ENCODE results near the gene TBRG4.

TBRG4 gene

DNA sequence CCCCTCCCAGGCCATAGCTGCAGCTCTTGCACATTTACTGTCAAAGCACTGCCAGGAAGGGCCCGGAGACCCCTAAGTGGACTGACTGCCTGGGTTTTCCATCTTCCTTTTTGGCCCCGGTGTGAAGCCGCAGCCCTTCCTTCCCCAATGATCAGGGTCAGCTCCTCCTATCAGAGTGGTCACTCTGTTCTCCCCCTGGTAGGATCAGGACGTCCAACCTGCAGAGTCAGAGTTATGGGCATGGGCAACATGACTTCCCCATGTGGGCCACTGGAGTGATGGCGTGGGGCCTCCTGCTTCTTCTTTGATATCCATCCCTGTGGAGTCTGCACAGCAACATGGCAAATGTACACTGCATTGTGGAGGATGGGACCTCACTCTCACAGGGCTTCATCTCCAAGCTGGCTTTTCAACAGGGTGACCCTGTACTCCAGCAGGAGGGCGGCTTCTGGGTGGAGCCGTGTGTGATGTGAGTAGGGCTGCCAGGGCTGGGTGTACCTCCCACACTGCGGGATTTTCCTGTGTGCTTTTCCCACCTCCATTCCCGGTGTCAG, 39.7 kb upstream of the TBRG4 start:
- Histone ChIP-seq H3K4me3 (ENCODE audit: low read length) (no peak overlapping the region), H4K20me1 (ENCODE audit: control insufficient read depth, insufficient read depth, low read depth, low read length) (no peaks in the 10 kb centered on the region), H3K36me3 (ENCODE audit: control insufficient read depth, low read length) (no peaks in the 10 kb centered on the region), H3K4me2 (ENCODE audit: low read length) (no peak overlapping the region), H3K27me3 (ENCODE audit: control insufficient read depth, low read length) (peaks cover 35% of the 10 kb centered on the region), H3K27ac (ENCODE audit: low read depth, low read length) (no peak overlapping the region), H3K9me3 (ENCODE audit: control insufficient read depth, insufficient read depth, low read length) (no peaks in the 10 kb centered on the region), H3K79me2 (ENCODE audit: control insufficient read depth, low read length) (no peaks in the 10 kb centered on the region), H3K4me1 (ENCODE audit: control insufficient read depth, low read length) (peaks cover 9% of the 10 kb centered on the region), H3K9me2 (replicated peaks; ENCODE audit: control insufficient read depth, low read length) (no peaks in the 10 kb centered on the region), H3F3A (ENCODE audit: control insufficient read depth, insufficient read depth) (no peaks in the 10 kb centered on the region)
- no peak for TF ChIP-seq EZH2phosphoT487 (IDR thresholded peaks at IDR 0.05; ENCODE audit: borderline replicate concordance, low read length)
- TF ChIP-seq, protein P1, sequence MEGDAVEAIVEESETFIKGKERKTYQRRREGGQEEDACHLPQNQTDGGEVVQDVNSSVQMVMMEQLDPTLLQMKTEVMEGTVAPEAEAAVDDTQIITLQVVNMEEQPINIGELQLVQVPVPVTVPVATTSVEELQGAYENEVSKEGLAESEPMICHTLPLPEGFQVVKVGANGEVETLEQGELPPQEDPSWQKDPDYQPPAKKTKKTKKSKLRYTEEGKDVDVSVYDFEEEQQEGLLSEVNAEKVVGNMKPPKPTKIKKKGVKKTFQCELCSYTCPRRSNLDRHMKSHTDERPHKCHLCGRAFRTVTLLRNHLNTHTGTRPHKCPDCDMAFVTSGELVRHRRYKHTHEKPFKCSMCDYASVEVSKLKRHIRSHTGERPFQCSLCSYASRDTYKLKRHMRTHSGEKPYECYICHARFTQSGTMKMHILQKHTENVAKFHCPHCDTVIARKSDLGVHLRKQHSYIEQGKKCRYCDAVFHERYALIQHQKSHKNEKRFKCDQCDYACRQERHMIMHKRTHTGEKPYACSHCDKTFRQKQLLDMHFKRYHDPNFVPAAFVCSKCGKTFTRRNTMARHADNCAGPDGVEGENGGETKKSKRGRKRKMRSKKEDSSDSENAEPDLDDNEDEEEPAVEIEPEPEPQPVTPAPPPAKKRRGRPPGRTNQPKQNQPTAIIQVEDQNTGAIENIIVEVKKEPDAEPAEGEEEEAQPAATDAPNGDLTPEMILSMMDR (IDR thresholded peaks at IDR 0.05; ENCODE audit: low read depth, low read length, poor library complexity, severe bottlenecking), result no peak

DNA sequence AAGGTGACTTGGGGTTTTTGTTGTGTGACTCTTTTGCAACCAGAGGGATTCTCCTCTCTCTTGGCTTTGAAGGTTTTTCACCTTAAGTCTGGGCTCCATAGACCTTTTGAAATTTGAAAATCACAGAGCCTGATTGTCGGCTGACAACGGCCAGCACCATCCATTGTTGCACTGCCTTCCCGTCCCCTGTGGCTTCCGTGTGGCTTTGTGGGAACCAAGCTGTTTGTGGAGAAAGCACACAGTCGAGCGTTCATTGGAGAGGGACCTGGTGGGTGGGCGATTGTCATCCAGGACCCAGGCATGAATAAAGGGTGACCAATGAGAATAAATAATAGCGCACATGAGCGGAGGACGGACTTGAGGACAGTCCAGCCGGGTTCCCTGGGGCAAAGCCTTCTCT, 38.7 kb upstream of the TBRG4 start:
- H4K20me1 ChIP-seq (ENCODE audit: control insufficient read depth, insufficient read depth, low read depth, low read length), result no peaks in the 10 kb centered on the region

DNA sequence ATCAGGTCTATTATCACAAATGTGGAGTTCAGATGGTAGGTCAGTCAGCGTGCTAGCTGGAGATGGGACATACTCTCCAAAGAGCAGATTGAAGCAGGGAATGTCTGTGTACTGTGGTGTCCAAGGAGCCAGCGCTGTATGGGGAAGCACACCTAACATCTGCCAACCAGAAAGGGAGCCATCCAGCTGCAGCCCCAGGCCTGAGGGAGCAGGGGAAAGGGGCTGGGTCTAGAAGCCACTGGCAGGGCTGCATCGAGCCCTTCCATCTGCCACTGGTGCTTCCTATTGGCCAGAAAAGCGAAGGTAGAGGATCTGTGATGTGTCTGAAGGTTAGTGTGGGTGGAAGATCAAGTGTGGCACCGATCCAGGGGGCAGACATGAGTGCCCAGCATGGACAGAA, 38.1 kb upstream of the TBRG4 start:
- Histone ChIP-seq H3F3A (ENCODE audit: control insufficient read depth, insufficient read depth) (no peaks in the 10 kb centered on the region), H3K4me1 (ENCODE audit: control insufficient read depth, low read length) (peaks cover 9% of the 10 kb centered on the region)
- no peak for TF ChIP-seq EZH2phosphoT487 (IDR thresholded peaks at IDR 0.05; ENCODE audit: borderline replicate concordance, low read length)
- TF ChIP-seq, protein P1 (IDR thresholded peaks at IDR 0.05; ENCODE audit: low read depth, low read length, poor library complexity, severe bottlenecking), result no peak

More for the DNA sequence above, 38.7 kb upstream of the TBRG4 start:
- no peak for TF ChIP-seq EZH2phosphoT487 (IDR thresholded peaks at IDR 0.05; ENCODE audit: borderline replicate concordance, low read length)
- TF ChIP-seq, protein P1 (IDR thresholded peaks at IDR 0.05; ENCODE audit: low read depth, low read length, poor library complexity, severe bottlenecking), result no peak
- Histone ChIP-seq H3K9me2 (replicated peaks; ENCODE audit: control insufficient read depth, low read length) (no peaks in the 10 kb centered on the region), H3F3A (ENCODE audit: control insufficient read depth, insufficient read depth) (no peaks in the 10 kb centered on the region), H3K9me3 (ENCODE audit: control insufficient read depth, insufficient read depth, low read length) (no peaks in the 10 kb centered on the region), H3K27ac (ENCODE audit: low read depth, low read length) (no peak overlapping the region), H3K4me3 (ENCODE audit: low read length) (no peak overlapping the region), H3K4me1 (ENCODE audit: control insufficient read depth, low read length) (peaks cover 9% of the 10 kb centered on the region), H3K4me2 (ENCODE audit: low read length) (no peak overlapping the region), H3K79me2 (ENCODE audit: control insufficient read depth, low read length) (no peaks in the 10 kb centered on the region), H3K36me3 (ENCODE audit: control insufficient read depth, low read length) (no peaks in the 10 kb centered on the region), H3K27me3 (ENCODE audit: control insufficient read depth, low read length) (peaks cover 35% of the 10 kb centered on the region)

More for the DNA sequence above, 38.1 kb upstream of the TBRG4 start:
- Histone ChIP-seq H3K4me3 (ENCODE audit: low read length) (no peak overlapping the region), H3K27ac (ENCODE audit: low read depth, low read length) (no peak overlapping the region), H3K79me2 (ENCODE audit: control insufficient read depth, low read length) (no peaks in the 10 kb centered on the region), H3K4me2 (ENCODE audit: low read length) (no peak overlapping the region), H4K20me1 (ENCODE audit: control insufficient read depth, insufficient read depth, low read depth, low read length) (no peaks in the 10 kb centered on the region), H3K9me2 (replicated peaks; ENCODE audit: control insufficient read depth, low read length) (no peaks in the 10 kb centered on the region), H3K36me3 (ENCODE audit: control insufficient read depth, low read length) (no peaks in the 10 kb centered on the region), H3K27me3 (ENCODE audit: control insufficient read depth, low read length) (peaks cover 35% of the 10 kb centered on the region), H3K9me3 (ENCODE audit: control insufficient read depth, insufficient read depth, low read length) (no peaks in the 10 kb centered on the region)
